Activated CD8-positive, alpha-beta memory T cell treated with anti-CD3 and anti-CD28 coated beads, Interleukin-2, amount 50 U/mL, for 1 hour (primary cell): ENCODE measurements around the gene RDH11.
"Not testable (repeated sequence)": the region's sequence is repeated elsewhere in the genome, so short reads cannot be mapped to it uniquely, and the experiment has no call there.

Experiments
- DNase-seq: peaks from one replicate; pipeline ENCODE4 v3.0.0-alpha.2; 2020; ENCODE audit errors: extremely low read depth

The RDH11 gene

DNA sequence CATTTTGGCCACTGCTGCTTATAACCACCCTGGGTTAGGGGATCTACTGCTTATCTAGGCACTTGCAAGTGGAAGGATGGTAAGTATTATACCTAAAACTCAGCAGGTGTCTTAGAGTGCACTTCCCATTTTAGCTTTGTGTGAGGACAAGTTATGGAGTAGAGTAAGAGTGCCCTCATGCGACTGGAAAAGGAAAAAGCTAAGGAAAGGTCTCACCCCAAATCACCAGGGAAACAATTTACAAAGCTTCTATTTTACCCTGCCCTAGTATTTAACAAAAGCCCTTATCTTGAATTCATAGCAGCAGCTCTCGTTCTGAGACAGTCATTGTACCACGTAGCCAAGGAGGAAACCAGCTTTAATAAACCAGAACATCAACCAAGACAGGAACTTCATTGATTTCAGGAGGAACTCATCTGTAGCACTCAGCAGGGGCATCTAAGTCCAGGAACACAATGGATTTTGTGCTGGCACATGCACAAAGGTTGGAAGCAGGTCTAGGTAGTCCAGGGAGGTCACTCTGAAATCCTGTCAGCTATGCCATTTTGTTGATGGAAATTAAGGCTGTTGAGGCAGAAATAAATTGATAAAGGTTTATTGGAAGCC lies 9.0 kb upstream of the RDH11 start:
- no peak for DNase-seq

DNA sequence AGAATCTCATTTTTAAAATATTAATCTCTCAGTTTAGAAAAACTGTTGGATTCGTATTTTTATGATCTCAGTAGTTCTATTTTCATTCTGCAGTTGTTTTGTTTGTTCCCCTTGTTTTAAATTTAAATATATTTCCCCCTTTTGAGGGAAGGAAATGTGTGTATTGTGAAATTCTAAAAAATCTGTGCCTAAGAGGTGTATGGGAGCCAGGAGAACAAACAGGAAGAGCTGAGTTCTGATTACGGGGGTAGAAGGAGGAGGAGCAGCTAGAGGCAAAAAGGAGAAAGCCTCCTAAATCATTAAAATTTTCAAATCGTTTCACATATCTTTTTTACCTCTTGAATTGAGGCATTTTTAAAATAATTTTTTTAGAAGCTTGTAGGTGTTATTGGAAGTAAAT lies 8.4 kb upstream of the RDH11 start:
- no peak for DNase-seq

DNA sequence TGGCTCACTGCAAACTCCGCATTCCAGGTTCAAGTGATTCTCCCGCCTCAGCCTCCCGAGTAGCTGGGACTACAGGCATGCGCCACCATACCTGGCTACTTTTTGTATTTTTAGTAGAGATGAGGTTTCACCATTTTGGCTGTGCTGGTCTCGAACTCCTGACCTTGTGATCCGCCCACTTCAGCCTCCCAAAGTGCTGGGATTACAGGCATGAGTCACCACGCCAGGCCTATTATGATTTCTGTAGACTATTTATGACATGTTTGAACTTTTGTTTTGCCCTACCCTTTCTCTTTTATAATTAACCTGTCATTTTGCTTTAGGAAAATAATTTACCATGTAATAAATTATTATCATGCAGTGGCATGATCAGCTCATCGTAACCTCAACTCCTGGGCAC lies 5.9 kb upstream of the RDH11 start, which contains the start of gene RDH12:
Gene RDH12 (plus strand): TSS at position 395 of the 400 bp plus-strand sequence. CDS start 20,757 bp downstream, outside the sequence.
- DNase-seq, result not testable (repeated sequence)

- DNase-seq, result no peak
Measured at GRCh38 chr14:67698179-67698578, 2.6 kb upstream of the RDH11 start.

DNA sequence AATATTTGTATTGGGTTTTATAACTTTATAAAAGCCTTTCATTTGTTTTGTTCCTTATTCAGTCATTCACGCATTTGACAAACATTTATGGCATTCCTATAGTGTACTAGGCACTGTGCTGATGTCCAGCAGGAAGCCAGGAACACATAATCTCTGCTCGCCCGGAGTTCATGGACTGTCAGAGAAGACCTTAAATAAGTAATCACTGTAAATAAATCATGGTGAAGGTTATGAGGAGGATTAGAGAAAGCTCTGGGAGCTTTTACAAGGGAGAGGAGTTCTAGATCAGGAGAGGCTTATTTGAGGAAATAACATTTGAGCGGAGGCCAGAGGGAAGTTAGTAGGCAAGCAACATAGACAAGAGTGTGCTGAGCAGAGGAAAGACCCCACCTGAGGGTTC lies 1.4 kb upstream of the RDH11 start:
- no peak for DNase-seq

DNA sequence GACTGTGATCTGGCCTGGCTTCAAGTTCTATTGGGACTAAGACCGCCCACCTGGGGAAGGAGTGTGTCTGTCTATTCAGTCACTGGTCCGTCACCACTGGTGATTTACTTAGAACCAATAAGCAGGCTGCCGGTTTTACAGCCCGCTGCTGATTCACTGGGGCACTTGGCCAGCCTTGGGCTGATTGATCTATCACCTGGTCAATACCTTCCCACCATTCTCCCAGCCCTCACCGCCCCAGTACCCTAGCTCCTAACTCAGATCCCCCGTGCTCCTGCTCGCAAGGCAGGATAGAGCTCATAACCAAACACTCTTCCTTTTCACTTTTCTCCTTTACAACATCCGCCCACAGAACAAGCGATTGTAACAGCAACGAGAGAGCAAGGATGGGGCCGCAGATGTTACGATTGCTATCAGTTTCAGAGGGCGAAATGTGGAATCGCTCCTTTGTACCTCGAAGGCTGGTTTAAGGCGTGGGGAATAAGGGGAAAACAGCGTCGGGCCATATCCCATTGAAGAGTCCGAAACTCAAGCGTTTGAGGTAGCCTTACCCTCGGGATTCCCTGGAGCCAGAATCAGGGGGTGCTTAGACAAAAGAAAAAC lies 672 bp downstream of the RDH11 start:
- DNase-seq, result peak; percentile 39

GRCh38 chr14:67690011-67690410 lies 5.6 kb downstream of the RDH11 start:
- DNase-seq, result no peak

- DNase-seq, result no peak
Measured at GRCh38 chr14:67683842-67684241, 11.7 kb downstream of the RDH11 start.

- no peak for DNase-seq
Measured at GRCh38 chr14:67680941-67681340, 14.6 kb downstream of the RDH11 start.

DNA sequence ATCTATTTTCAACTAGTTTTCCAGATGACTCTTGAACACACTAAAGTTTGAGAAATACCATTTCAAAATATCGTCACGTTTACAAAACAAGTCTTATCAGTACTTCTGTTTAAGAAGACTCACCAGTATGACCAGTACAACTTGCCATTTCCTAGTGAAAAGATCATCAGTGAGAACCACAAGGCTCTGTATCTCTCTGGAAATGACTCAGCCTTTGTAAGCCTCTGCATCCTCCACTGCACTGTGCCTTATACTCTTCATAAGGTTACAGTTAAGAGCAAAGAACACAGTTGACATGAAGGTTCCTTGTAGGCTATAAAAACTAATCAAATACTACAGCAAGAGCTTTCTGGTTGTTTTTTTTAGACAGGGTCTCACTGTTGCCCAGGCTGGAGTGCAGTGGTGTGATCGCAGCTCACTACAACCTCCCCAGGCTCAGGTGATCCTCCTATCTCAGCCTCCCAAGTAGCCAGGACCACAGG lies 15.4 kb downstream of the RDH11 start:
- no peak for DNase-seq

- no peak for DNase-seq
Measured at GRCh38 chr14:67679006-67679405, 16.6 kb downstream of the RDH11 start.

- no peak for DNase-seq
Measured at GRCh38 chr14:67675219-67675582, 20.4 kb downstream of the RDH11 start.

DNA sequence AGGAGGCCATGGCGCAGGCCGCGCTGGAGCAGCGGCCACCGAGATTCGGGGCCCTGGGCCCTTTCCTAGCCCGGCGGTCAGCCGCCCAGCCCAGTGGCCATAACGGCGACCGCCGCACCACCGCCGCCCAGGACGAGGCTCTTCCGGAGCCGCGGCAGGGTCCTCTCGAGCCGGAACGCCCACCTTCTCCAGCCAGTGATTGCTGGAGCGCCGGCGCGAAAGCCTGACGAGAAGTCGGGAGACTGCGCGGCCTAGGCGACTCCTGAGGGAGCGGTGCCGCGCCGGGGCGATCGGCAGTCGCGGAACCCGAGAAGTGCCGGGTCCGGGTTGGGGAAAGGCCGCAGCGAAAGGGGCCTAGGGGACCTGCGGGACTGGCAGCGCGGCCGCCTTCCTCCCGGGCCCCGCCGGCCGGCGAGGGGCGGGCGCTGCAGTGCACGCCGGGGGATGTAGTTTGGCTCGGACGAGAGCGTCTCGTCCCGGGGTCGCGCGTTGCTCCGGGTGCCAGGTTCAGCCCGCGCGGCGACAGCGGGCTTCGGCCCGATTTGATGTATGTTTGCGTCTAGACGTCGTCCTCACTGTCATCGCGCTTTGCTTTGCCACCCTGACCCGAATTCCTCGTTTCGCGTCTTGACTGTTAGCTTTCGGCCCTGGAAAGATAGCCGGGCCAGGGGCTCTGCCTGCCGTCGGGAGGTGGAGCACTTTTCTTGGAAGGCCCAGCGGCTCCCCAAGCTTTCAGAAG lies 20.9 kb downstream of the RDH11 start, which contains the start of gene VTI1B:
Gene VTI1B (minus strand): TSS at position 153 of the 739 bp plus-strand sequence. CDS start 143 bp downstream, at position 10.
- DNase-seq, result peak; percentile 38

GRCh38 chr14:67674139-67674479 lies 21.5 kb downstream of the RDH11 start:
- no peak for DNase-seq

- no peak for DNase-seq
Measured at GRCh38 chr14:67673451-67673850, 22.1 kb downstream of the RDH11 start.

- DNase-seq, result no peak
Measured at GRCh38 chr14:67668559-67668958, 27.0 kb downstream of the RDH11 start.

DNA sequence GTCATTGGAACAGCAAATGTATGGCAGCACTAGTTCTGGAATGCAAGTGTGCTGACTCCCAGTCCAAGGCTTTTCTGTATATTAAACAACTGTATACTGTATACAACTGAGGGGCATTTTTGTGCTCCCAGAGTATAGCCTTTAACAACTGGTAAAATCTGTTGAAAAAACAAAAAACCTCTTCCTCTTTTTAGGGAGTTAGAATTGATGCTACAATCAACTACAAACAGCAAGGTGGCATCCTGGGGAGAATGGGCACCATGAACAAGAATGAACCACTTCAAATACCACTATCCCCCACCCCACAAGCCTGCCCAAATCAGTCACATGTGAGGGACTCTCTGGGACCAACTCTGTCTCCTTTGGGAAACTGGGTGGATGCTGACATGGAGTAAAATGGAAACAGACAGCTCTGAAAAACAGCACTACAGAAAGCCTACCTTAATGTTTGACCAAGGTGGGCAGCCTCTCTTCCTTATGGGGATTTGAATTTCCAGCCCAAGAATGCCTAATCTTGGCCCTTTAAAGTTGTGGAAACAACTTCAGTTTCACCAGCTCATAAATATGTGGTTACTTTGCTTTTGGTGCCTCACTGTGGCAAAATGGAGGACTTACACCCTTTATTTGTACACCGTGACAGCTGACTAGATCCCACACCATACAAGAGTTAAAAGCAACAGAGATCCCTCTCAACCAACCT lies 28.7 kb downstream of the RDH11 start:
- peak; percentile 17 for DNase-seq

DNA sequence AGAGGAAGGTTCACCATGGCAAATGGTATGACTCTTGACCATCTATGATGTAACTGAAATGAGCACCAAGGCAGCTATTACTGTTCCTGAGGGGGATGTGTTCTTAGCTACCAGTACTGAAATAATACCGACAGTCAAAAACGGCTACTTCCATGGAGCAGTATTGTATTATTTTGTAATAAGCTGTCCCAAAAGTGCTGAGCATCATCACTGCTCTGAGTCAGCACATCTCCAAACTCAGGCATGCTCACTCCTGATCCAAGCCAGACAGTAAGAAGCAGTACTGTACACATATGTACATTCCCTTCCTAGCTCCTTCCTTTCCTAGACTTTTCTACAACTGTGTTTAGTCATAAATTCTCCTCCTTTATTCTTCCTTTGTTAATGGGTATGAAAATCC lies 29.7 kb downstream of the RDH11 start:
- DNase-seq, result no peak

DNA sequence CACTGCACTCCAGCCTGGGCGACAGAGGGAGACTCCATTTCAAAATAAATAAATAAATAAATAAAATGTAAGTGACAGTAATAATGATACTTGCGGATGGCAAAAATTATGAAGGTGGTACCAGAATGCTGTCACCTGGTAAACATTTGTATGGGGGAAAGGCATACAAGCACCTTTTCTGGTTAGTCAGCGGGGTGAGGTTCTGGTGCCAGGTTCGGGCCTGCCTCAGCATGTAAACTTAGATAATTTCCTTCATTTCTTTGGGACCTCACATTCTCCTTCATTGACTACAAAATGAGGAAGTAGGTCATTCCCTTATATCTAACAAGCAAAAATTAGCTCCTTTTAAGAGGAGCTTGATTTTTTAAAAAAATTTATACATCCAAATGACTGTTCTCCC lies 31.9 kb downstream of the RDH11 start:
- DNase-seq, result no peak

- no peak for DNase-seq
Measured at GRCh38 chr14:67653651-67654280, 41.8 kb downstream of the RDH11 start.

DNA sequence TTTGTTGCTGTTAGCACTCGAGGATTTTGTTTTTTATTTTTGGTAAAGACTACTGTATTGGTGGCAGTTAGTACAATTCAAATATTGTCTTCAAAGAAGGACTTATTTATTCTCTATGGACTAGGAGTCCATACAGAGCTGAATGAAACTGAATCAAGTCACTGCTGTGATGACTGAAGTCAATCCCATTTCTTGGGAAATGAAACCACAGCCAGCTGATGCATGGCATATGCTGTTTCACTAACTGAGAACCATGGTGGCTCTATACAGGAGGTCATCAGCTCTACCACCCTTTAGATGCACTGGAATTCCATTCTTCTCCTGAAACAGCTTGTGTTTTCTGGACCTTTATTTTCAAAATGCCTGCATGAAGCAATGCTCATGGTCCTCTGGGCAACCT lies 43.4 kb downstream of the RDH11 start:
- no peak for DNase-seq

GRCh38 chr14:67650694-67651093 lies 44.9 kb downstream of the RDH11 start:
- DNase-seq, result no peak
